HG02852 (cell line): Measurements from ENCODE around the gene EHD1.
A peak's percentile ranks its signal among the peaks of the same experiment; 100 is the strongest.
"Not testable (repeated sequence)": the region's sequence is repeated elsewhere in the genome, so short reads cannot be mapped to it uniquely, and the experiment has no call there.

Experiments used
- ATAC-seq: cut with Tn5 transposase; IDR thresholded peaks from one replicate; pipeline ENCODE4 v1.9.1; 2021; ENCODE audit warnings: mild to moderate bottlenecking, moderate library complexity; ENCODE audit not compliant: unreplicated experiment

Gene EHD1

GRCh38 chr11:64859542-64860414, 18.6 kb downstream of the EHD1 start:
- ATAC-seq = peak; percentile 78

DNA sequence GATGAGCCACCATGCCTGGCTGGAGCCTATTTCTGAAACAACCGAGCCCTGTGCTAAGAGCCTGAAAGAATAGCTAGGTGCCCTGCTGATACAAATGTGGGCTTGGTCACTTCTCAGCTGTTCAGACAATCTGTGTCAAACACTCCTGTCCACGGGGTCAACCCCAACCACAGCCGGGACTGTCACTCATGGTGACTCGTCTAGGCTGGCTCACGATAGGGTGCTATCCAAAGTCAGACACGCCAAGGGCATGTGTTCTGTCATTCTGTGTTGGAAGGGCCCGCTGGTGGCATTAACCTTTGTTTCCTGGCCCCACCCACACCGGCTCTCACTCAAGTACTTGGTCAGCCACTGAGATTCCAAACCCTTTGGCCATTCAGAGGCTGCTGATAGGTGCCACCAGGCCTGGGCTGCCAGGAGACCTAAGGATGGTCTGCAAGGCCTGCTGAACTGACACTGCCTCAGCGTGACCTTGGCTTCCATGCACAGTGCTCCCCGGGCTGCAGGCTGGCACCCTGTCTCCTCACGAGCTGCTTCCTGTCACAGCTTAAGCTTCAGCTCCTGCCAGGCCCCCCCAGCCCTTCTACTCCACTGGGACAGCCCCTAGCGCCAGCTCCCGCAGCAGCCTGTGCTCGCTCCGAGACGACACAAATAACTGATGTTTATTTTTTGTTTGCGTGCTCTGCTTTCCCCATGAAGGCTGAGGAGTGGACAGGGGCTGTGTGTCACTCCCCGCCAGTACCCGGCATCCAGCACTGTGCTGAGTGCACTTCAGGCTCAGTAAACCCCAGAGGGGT, 19.8 kb downstream of the EHD1 start:
- ATAC-seq = peak; percentile 14

- ATAC-seq = no peak
Observed at GRCh38 chr11:64857485-64857884, 20.9 kb downstream of the EHD1 start.

- no peak for ATAC-seq
Observed at GRCh38 chr11:64856382-64857227, 21.8 kb downstream of the EHD1 start.

- no peak for ATAC-seq
Observed at GRCh38 chr11:64855596-64856304, 22.7 kb downstream of the EHD1 start.

DNA sequence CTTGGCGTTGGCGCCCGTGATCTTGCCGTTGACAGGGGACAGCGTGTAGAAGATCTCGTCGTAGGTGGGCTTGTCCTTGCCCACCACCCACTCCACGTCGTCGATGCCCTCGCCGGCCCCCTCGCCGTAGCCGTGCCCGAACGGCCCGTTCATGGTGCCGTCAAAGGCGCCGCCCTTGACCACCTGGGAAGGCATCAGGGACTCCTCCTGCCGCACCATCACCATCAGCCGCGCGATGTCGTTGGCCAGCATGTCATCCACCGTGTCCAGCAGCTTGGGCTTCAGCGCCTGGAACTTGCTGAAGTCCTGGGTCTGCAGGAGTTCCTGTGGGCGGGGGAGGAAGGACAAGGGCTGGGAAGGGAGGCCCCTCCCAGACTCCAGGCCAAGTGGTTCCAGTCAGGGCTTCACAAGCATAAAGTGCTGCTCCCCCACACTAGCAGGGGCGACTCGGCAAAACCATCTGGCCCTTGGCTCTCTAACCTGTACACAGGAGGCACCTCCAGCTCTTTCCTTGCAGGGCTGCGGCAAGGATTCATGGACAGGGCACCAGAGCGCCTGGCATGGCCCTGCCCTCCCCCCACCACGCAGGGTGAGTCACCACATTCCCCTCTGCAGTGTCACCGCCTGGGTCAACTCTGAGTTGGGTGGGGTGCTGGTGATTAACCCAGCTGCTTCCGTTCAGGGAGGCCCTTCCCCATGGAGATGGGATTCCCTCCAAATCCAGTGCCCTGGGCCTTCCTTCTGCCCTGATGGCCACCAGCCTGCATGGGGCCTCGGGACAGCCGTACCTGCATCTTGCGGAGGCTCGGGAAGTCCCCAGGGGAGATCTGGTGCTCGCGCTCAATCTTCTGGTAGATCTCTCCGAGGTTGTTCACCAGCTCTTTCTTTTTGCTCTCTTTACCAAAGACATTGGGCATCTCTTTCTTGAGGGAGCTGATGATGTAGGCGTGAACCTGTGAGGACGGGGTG, 23.6 kb downstream of the EHD1 start:
- no peak for ATAC-seq

GRCh38 chr11:64854157-64854533, 24.3 kb downstream of the EHD1 start:
- no peak for ATAC-seq

- ATAC-seq = no peak
Observed at GRCh38 chr11:64853709-64854108, 24.7 kb downstream of the EHD1 start.

DNA sequence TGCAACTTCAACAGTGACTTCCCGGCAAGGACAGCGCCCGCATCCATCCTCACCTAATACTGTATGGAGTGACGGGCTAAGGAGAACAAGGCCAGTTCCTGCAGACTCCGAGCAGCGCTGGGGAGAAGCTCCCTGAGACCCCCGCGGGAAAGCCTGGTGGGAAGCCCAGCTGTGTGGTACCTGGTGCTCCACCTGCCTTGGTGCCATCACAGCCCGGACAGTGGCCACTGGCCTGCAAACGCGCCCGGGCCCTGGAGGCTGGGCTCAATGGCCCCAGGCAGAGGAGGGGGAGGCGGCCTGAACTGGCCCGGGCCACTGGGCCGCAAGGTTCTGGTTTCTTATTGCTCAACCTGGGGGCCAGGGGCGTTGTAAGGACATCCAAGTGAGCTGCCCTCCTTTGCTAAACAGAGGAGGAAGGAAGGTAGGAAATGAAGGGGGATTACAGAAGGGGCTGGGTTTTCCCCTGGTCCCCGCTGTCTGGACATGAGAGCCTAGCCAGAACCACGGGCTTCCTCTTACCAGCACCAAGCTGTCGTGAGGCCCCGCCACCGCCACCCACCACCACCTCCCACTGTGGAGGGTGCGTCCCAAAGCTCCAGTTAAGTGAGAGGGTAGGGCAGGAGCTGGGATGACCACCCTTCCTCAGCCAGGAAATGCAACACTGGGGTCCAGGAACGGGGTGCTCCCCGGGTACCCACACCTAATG, 25.5 kb downstream of the EHD1 start:
- ATAC-seq = no peak

GRCh38 chr11:64851831-64852351, 26.5 kb downstream of the EHD1 start:
- no peak for ATAC-seq

DNA sequence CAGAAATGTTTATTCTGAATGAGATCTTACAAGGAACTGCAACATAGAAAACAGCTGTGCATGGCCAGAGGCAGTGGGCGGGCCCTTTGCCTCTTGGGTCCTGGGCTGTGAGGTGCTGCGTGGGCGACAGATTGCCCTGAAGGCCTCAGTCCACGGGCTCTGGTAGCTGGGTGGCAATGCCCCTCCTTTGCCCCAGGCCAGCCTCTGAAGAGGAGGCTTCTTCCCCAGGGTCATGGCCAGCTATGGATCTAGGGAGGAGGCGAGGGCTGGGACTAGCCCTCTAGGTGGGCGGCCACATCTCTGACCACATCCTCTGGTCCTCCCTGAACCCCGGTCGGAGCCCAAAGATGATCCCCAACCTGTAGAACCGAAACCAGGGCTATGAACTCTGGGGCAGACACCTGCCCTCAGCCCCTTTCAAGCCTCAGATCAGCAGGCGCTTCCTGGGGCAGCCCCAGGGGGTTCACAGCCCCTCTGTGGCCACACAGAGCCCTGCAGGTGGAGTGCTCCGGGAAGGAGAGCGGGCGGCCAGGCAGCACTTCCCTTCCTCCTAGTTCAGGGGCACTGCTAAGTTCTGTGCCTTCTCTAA, 27.3 kb downstream of the EHD1 start:
- ATAC-seq = peak; percentile 56

- no peak for ATAC-seq
Observed at GRCh38 chr11:64849598-64850356, 28.6 kb downstream of the EHD1 start.

DNA sequence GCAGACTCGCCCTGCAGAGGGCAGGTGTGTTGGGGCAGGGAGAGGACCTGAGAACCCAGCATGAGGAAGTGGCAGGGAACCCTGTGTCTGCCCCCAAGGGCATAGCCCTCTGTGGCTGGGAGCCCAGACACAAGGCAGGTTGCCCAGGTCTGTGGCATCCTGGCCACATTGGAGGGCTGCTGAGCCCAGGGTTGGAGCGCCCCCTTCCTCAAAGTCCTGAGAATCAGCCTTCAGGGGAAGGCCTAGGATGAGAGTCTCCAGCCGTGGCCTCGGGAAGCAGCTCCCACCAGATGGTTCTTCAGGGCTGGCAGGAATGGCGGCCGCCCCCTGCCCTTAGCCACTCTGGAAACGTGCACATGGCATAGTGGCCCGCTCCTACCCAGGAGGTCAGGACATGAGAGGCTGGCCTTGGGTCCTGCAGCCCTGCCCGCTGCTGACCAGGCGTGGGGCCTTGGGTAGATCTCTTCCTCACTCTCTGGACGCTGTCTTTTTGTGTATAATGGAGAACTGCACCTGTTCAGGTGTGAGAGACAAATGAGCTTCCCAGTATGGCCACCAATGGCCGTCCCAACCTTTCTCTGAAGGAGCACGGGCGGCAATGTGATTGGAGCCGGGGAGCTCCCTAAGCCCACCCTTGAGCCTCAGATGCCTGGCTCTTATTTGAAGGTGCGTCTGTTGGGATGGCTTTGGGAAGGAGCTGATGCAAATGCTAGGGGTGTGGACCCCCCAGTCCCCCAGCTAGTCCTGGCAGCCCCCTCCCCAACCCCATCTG, 29.4 kb downstream of the EHD1 start:
- no peak for ATAC-seq

DNA sequence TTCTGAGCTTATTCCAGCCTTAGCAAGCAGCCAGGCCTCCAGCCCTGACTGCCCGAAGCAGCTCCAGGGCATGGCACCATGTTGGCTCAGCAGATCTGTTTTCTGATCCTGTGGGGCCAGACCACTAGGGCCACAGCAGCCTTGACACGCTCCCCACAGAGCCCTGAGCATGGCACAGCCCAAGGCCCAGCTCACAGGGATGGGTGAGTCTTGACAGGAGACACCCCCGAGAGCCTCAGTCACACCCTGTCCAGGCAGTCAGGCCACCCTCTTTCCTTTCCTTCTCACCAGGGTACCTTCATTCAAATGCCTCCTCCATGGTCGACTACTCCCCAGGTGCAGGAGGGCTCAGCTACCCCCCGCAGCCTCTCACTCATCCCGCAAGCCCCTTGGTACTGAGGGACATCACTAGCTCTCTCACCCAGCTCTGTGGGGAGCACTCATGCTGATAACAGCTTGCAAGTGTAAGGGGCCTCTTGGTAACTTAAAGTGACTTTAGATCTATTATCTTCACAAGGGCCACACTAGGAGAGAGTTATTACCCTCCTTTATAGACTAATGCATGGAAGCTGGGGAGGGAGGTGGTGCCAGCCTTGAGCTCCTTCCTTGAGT, 30.1 kb downstream of the EHD1 start:
- ATAC-seq = no peak

DNA sequence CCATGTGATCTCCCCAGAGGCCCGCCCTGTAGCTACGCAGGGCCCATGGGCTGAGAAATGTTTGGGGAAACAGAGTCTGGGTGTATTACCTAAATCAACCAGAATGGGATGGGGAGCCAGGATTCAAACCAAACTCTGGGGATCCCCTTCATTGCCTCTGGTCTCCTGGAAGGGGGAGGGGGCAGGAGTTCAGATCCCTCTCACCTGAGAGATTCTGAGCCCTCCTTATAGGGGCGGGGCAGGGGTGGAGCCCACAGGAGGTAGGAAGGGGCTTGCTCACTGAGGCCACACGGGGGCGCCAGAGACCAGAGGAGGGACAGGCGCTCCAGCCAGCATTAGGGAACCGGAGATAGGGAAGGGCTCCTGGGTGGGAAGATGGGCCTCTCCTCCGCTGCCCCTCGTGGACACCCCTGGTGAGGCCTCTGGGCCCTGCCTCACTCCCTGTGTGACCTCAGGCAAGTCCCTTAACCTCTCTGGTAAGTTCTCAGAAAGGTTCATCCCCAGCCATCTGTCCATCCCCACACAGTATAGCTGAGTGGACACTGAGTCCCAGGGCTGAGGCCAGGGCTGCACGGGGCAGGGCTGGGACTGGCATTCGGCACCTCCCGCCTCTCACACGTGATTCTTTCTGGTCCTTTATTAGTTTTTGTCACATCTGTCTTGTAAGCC, 31.3 kb downstream of the EHD1 start:
- no peak for ATAC-seq

DNA sequence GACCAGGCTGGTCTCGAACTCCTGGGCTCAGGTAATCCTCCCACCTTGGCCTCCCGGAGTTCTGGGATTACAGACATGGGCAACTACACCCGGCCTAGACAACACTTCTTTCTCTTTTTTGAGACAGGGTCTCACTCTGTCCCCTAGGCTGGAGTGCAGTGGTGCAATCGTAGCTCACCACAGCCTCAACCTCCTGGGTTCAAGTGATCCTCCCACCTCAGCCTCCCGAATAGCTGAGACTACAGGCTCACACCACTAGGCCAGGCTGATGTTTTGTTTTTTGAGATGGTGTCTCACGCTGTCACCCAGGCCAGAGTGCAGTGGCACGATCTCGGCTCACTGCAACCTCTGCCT, 32.7 kb downstream of the EHD1 start:
- ATAC-seq = not testable (repeated sequence)
